ENCODE results near the gene BTBD6. TPM values are rescaled to one million over a fixed set of nuclear protein-coding genes. Genes with fewer than 3 reads are reported as not detected.

Gene BTBD6
- polyA plus RNA-seq, result 4.8 and 8.9 TPM in 2 replicates

DNA sequence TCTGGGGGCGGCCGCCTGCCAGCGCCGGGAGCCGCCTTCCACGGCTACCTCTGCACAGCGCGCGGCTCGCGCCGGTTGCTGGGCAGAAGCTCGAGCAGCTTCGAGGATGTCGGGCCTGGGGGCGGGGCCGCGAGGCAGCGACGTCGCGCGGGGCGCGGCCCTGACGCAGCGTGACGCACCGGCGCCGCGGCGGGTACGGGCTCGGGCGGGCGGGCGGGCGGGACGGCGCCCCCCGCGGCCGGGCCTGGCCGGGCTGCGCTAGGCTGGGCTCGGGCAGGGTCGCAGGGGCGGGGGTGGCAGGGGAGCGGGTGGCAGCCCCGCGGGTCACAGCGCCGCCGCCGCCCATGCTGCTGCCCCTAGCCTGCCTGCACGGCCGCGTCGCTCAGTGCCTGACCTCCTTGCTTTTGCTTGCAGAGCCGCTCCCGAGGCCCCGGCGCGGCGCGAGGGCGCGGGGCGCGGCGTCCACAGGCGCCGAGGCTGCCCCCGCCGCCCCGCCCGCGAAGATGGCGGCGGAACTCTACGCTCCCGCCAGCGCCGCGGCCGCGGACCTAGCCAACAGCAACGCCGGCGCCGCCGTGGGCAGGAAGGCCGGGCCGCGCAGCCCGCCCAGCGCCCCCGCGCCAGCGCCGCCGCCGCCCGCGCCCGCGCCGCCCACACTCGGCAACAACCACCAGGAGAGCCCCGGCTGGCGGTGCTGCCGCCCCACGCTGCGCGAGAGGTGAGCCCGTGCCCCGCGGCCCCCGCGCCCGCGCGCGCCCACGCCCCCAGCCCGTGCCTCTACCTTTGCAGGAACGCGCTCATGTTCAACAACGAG is at the start of gene BTBD6:
BTBD6 (plus strand) TSS at position 166 of the 814 bp plus-strand sequence; CDS start at position 345, 179 bp downstream.

Other genes starting within 250 kb of the BTBD6 start
- 0.36 and 1.2 TPM in 2 replicates for gene CDCA4, start 227.4 kb upstream of the BTBD6 start, polyA plus RNA-seq
- gene GPR132, start 183.1 kb upstream of the BTBD6 start, polyA plus RNA-seq, result 0.20 and 0.22 TPM in 2 replicates
- gene JAG2, start 79.8 kb upstream of the BTBD6 start, polyA plus RNA-seq, result 0.31 and 0.95 TPM in 2 replicates
- 2.7 and 10.0 TPM in 2 replicates for gene NUDT14, start 67.2 kb upstream of the BTBD6 start, polyA plus RNA-seq
- gene BRF1, start 52.5 kb downstream of the BTBD6 start, polyA plus RNA-seq, result 0.60 and 1.3 TPM in 2 replicates
- 0.98 and 2.0 TPM in 2 replicates for gene PACS2, start 66.2 kb downstream of the BTBD6 start, polyA plus RNA-seq
- not detected in 2 replicates for gene TEX22, start 150.0 kb downstream of the BTBD6 start, polyA plus RNA-seq
- 2.0 and 2.6 TPM in 2 replicates for gene MTA1, start 171.3 kb downstream of the BTBD6 start, polyA plus RNA-seq
- gene CRIP2, start 226.3 kb downstream of the BTBD6 start, polyA plus RNA-seq, result 8.8 and 28.4 TPM in 2 replicates
- gene CRIP1, start 238.4 kb downstream of the BTBD6 start, polyA plus RNA-seq, result 2.9 TPM in 1 of 2 replicates, not detected in the other
- not detected in 2 replicates for gene TEDC1, start 242.7 kb downstream of the BTBD6 start, polyA plus RNA-seq

Data from Purkinje cell (primary cell).